HG02840 (cell line): ENCODE measurements around the gene PDZRN3.

Source experiments
- ATAC-seq: cut with Tn5 transposase; IDR thresholded peaks from one replicate; pipeline ENCODE4 v1.9.1; 2021; ENCODE audit warnings: mild to moderate bottlenecking, moderate library complexity, moderate number of reproducible peaks; ENCODE audit not compliant: unreplicated experiment, low FRiP score

Gene PDZRN3

GRCh38 chr3:73624017-73624820 lies 522 bp downstream of the PDZRN3 start:
- no peak for ATAC-seq

GRCh38 chr3:73623346-73623745 lies 1.4 kb downstream of the PDZRN3 start:
- ATAC-seq: no peak

GRCh38 chr3:73622091-73622805 lies 2.5 kb downstream of the PDZRN3 start:
- ATAC-seq: no peak

GRCh38 chr3:73621388-73621787 lies 3.4 kb downstream of the PDZRN3 start:
- ATAC-seq: no peak

GRCh38 chr3:73618461-73618860 lies 6.3 kb downstream of the PDZRN3 start:
- no peak for ATAC-seq

- ATAC-seq: no peak
Measured at GRCh38 chr3:73616056-73616455, 8.7 kb downstream of the PDZRN3 start.

GRCh38 chr3:73614419-73614818 lies 10.3 kb downstream of the PDZRN3 start:
- no peak for ATAC-seq

- ATAC-seq: no peak
Measured at GRCh38 chr3:73611176-73611575, 13.6 kb downstream of the PDZRN3 start.

GRCh38 chr3:73610493-73610892 lies 14.2 kb downstream of the PDZRN3 start:
- ATAC-seq: no peak

GRCh38 chr3:73609655-73610054 lies 15.1 kb downstream of the PDZRN3 start:
- no peak for ATAC-seq

GRCh38 chr3:73609315-73609641 lies 15.5 kb downstream of the PDZRN3 start:
- no peak for ATAC-seq

- no peak for ATAC-seq
Measured at GRCh38 chr3:73608456-73609314, 16.1 kb downstream of the PDZRN3 start.

- no peak for ATAC-seq
Measured at GRCh38 chr3:73605861-73606260, 18.9 kb downstream of the PDZRN3 start.

- no peak for ATAC-seq
Measured at GRCh38 chr3:73605412-73605811, 19.3 kb downstream of the PDZRN3 start.

- ATAC-seq: no peak
Measured at GRCh38 chr3:73604451-73604850, 20.3 kb downstream of the PDZRN3 start.

GRCh38 chr3:73603762-73604171 lies 21.0 kb downstream of the PDZRN3 start:
- ATAC-seq: no peak

GRCh38 chr3:73602170-73602569 lies 22.6 kb downstream of the PDZRN3 start:
- no peak for ATAC-seq

GRCh38 chr3:73601481-73601880 lies 23.3 kb downstream of the PDZRN3 start:
- ATAC-seq: no peak

- ATAC-seq: no peak
Measured at GRCh38 chr3:73601011-73601410, 23.7 kb downstream of the PDZRN3 start.

- no peak for ATAC-seq
Measured at GRCh38 chr3:73600293-73600938, 24.3 kb downstream of the PDZRN3 start.

- no peak for ATAC-seq
Measured at GRCh38 chr3:73599605-73600004, 25.1 kb downstream of the PDZRN3 start.
